ENCODE results near the gene PPM1H.
"Not testable (repeated sequence)": the region's sequence is repeated elsewhere in the genome, so short reads cannot be mapped to it uniquely, and the experiment has no call there.

Gene PPM1H

GRCh38 chr12:62963486-62964041 lies 28.6 kb upstream of the PPM1H start:
- Histone ChIP-seq H3K9me3 (ENCODE audit: control insufficient read depth, insufficient read depth, low read length) (no peaks in the 10 kb centered on the region), H3K9ac (ENCODE audit: low read depth, low read length) (no peak overlapping the region), H3K36me3 (ENCODE audit: insufficient read depth, low read length) (no peaks in the 10 kb centered on the region), H3K4me1 (ENCODE audit: insufficient read depth, low read length) (no peaks in the 10 kb centered on the region)

- no peaks in the 10 kb centered on the region for H3K36me3 ChIP-seq (ENCODE audit: insufficient read depth, low read length)
- no peaks in the 10 kb centered on the region for H3K9me3 ChIP-seq (ENCODE audit: control insufficient read depth, insufficient read depth, low read length)
- H3K4me1 ChIP-seq (ENCODE audit: insufficient read depth, low read length): peaks cover 20% of the 10 kb centered on the region
- H3K9ac ChIP-seq (ENCODE audit: low read depth, low read length): no peak overlapping the region
Observed at GRCh38 chr12:62960324-62960723, 25.4 kb upstream of the PPM1H start.

- no peak overlapping the region for H3K9ac ChIP-seq (ENCODE audit: low read depth, low read length)
- H3K36me3 ChIP-seq (ENCODE audit: insufficient read depth, low read length): no peaks in the 10 kb centered on the region
- H3K9me3 ChIP-seq (ENCODE audit: control insufficient read depth, insufficient read depth, low read length): no peaks in the 10 kb centered on the region
- peaks cover 20% of the 10 kb centered on the region for H3K4me1 ChIP-seq (ENCODE audit: insufficient read depth, low read length)
Observed at GRCh38 chr12:62959745-62960144, 24.8 kb upstream of the PPM1H start.

GRCh38 chr12:62957233-62957953 lies 22.4 kb upstream of the PPM1H start:
- no peaks in the 10 kb centered on the region for H3K9me3 ChIP-seq (ENCODE audit: control insufficient read depth, insufficient read depth, low read length)
- peak overlapping the region; percentile 24; the same call in 1 of the 2 replicates for H3K9ac ChIP-seq (ENCODE audit: low read depth, low read length)
- H3K4me1 ChIP-seq (ENCODE audit: insufficient read depth, low read length): peaks cover 20% of the 10 kb centered on the region
- H3K36me3 ChIP-seq (ENCODE audit: insufficient read depth, low read length): no peaks in the 10 kb centered on the region

GRCh38 chr12:62955678-62956077 lies 20.7 kb upstream of the PPM1H start:
- no peaks in the 10 kb centered on the region for H3K36me3 ChIP-seq (ENCODE audit: insufficient read depth, low read length)
- no peaks in the 10 kb centered on the region for H3K9me3 ChIP-seq (ENCODE audit: control insufficient read depth, insufficient read depth, low read length)
- no peak overlapping the region for H3K9ac ChIP-seq (ENCODE audit: low read depth, low read length)
- H3K4me1 ChIP-seq (ENCODE audit: insufficient read depth, low read length): peaks cover 20% of the 10 kb centered on the region

GRCh38 chr12:62950317-62950716 lies 15.4 kb upstream of the PPM1H start:
- Histone ChIP-seq H3K9me3 (ENCODE audit: control insufficient read depth, insufficient read depth, low read length) (no peaks in the 10 kb centered on the region; the same call in 1 of the 2 replicates), H3K36me3 (ENCODE audit: insufficient read depth, low read length) (no peaks in the 10 kb centered on the region), H3K9ac (ENCODE audit: low read depth, low read length) (no peak overlapping the region), H3K4me1 (ENCODE audit: insufficient read depth, low read length) (no peaks in the 10 kb centered on the region)

- H3K9me3 ChIP-seq (ENCODE audit: control insufficient read depth, insufficient read depth, low read length): no peaks in the 10 kb centered on the region; the same call in 1 of the 2 replicates
- H3K36me3 ChIP-seq (ENCODE audit: insufficient read depth, low read length): no peaks in the 10 kb centered on the region
- H3K9ac ChIP-seq (ENCODE audit: low read depth, low read length): no peak overlapping the region
- H3K4me1 ChIP-seq (ENCODE audit: insufficient read depth, low read length): no peaks in the 10 kb centered on the region
Observed at GRCh38 chr12:62948123-62948522, 13.2 kb upstream of the PPM1H start.

- no peaks in the 10 kb centered on the region for H3K4me1 ChIP-seq (ENCODE audit: insufficient read depth, low read length)
- H3K9ac ChIP-seq (ENCODE audit: low read depth, low read length): no peak overlapping the region
- H3K36me3 ChIP-seq (ENCODE audit: insufficient read depth, low read length): no peaks in the 10 kb centered on the region
- H3K9me3 ChIP-seq (ENCODE audit: control insufficient read depth, insufficient read depth, low read length): no peaks in the 10 kb centered on the region; the same call in 1 of the 2 replicates
Observed at GRCh38 chr12:62947364-62947763, 12.4 kb upstream of the PPM1H start.

- Histone ChIP-seq H3K9me3 (ENCODE audit: control insufficient read depth, insufficient read depth, low read length) (no peaks in the 10 kb centered on the region; the same call in 1 of the 2 replicates), H3K36me3 (ENCODE audit: insufficient read depth, low read length) (no peaks in the 10 kb centered on the region), H3K9ac (ENCODE audit: low read depth, low read length) (no peak overlapping the region), H3K4me1 (ENCODE audit: insufficient read depth, low read length) (no peaks in the 10 kb centered on the region)
Observed at GRCh38 chr12:62943779-62944395, 8.9 kb upstream of the PPM1H start.

GRCh38 chr12:62942316-62942715 lies 7.4 kb upstream of the PPM1H start:
- H3K9ac ChIP-seq (ENCODE audit: low read depth, low read length); H3K4me1 ChIP-seq (ENCODE audit: insufficient read depth, low read length); H3K36me3 ChIP-seq (ENCODE audit: insufficient read depth, low read length); H3K9me3 ChIP-seq (ENCODE audit: control insufficient read depth, insufficient read depth, low read length): not testable (repeated sequence)

GRCh38 chr12:62934239-62934798 lies 631 bp downstream of the PPM1H start:
- no peaks in the 10 kb centered on the region for H3K36me3 ChIP-seq (ENCODE audit: insufficient read depth, low read length)
- H3K9me3 ChIP-seq (ENCODE audit: control insufficient read depth, insufficient read depth, low read length): no peaks in the 10 kb centered on the region
- peak overlapping the region; percentile 58 for H3K9ac ChIP-seq (ENCODE audit: low read depth, low read length)
- peaks cover 24% of the 10 kb centered on the region for H3K4me1 ChIP-seq (ENCODE audit: insufficient read depth, low read length)

GRCh38 chr12:62933602-62934238 lies 1.2 kb downstream of the PPM1H start:
- Histone ChIP-seq H3K36me3 (ENCODE audit: insufficient read depth, low read length) (no peaks in the 10 kb centered on the region), H3K9ac (ENCODE audit: low read depth, low read length) (peak overlapping the region; percentile 58), H3K4me1 (ENCODE audit: insufficient read depth, low read length) (peaks cover 27% of the 10 kb centered on the region), H3K9me3 (ENCODE audit: control insufficient read depth, insufficient read depth, low read length) (no peaks in the 10 kb centered on the region)

- peak overlapping the region; percentile 58 for H3K9ac ChIP-seq (ENCODE audit: low read depth, low read length)
- H3K36me3 ChIP-seq (ENCODE audit: insufficient read depth, low read length): no peaks in the 10 kb centered on the region
- H3K4me1 ChIP-seq (ENCODE audit: insufficient read depth, low read length): peaks cover 27% of the 10 kb centered on the region
- no peaks in the 10 kb centered on the region for H3K9me3 ChIP-seq (ENCODE audit: control insufficient read depth, insufficient read depth, low read length)
Observed at GRCh38 chr12:62933220-62933601, 1.7 kb downstream of the PPM1H start.

GRCh38 chr12:62931477-62931876 lies 3.5 kb downstream of the PPM1H start:
- Histone ChIP-seq H3K9ac (ENCODE audit: low read depth, low read length) (no peak overlapping the region), H3K9me3 (ENCODE audit: control insufficient read depth, insufficient read depth, low read length) (no peaks in the 10 kb centered on the region), H3K36me3 (ENCODE audit: insufficient read depth, low read length) (no peaks in the 10 kb centered on the region), H3K4me1 (ENCODE audit: insufficient read depth, low read length) (peaks cover 27% of the 10 kb centered on the region)
